ENCODE data around the gene PEG3. TPM values are rescaled to one million over a fixed set of nuclear protein-coding genes. Genes with fewer than 3 reads are reported as not detected.

The PEG3 gene
- total RNA-seq, 1 donor from 2014 or later = 126 TPM

GRCh38 chr19:56841193-56841543 lies 642 bp upstream of the PEG3 start:
- no peak overlapping the region for H3K4me3 ChIP-seq (ENCODE audit: low read length in 3 of 3)

GRCh38 chr19:56839652-56840450 lies 675 bp downstream of the PEG3 start:
- Histone ChIP-seq H3K9ac (ENCODE audit: low read depth in 1 of 3, low read length in 3 of 3) (peak overlapping the region in 1 of 3 donors; percentile 33), H3K36me3 (ENCODE audit: control insufficient read depth in 3 of 3, insufficient read depth in 3 of 3, low read length in 3 of 3) (no peaks in the 10 kb centered on the region), H3K27me3 (ENCODE audit: control insufficient read depth in 3 of 3, insufficient read depth in 3 of 3, low read length in 3 of 3) (no peaks in the 10 kb centered on the region), H3K4me3 (ENCODE audit: low read length in 3 of 3) (peak overlapping the region; percentile 52 to 66 (median 54)), H3K4me1 (ENCODE audit: control insufficient read depth in 3 of 3, insufficient read depth in 3 of 3, low read length in 3 of 3) (peaks cover 0 to 7% (median 4%) of the 10 kb centered on the region in 3 donors), H3K9me3 (ENCODE audit: control insufficient read depth in 3 of 3, low read length in 3 of 3) (peaks cover 0 to 15% (median 5%) of the 10 kb centered on the region in 3 donors), H3K27ac (ENCODE audit: low read depth, low read length) (peak overlapping the region; percentile 47)

More at GRCh38 chr19:56841193-56841543, 642 bp upstream of the PEG3 start:
- Histone ChIP-seq H3K9ac (ENCODE audit: low read depth in 1 of 3, low read length in 3 of 3) (no peak overlapping the region), H3K9me3 (ENCODE audit: control insufficient read depth in 3 of 3, low read length in 3 of 3) (peaks cover 0 to 15% (median 5%) of the 10 kb centered on the region in 3 donors), H3K27ac (ENCODE audit: low read depth, low read length) (no peak overlapping the region), H3K36me3 (ENCODE audit: control insufficient read depth in 3 of 3, insufficient read depth in 3 of 3, low read length in 3 of 3) (no peaks in the 10 kb centered on the region), H3K27me3 (ENCODE audit: control insufficient read depth in 3 of 3, insufficient read depth in 3 of 3, low read length in 3 of 3) (no peaks in the 10 kb centered on the region), H3K4me1 (ENCODE audit: control insufficient read depth in 3 of 3, insufficient read depth in 3 of 3, low read length in 3 of 3) (peaks cover 0 to 7% (median 4%) of the 10 kb centered on the region in 3 donors)

- no peaks in the 10 kb centered on the region for H3K36me3 ChIP-seq (ENCODE audit: control insufficient read depth in 3 of 3, insufficient read depth in 3 of 3, low read length in 3 of 3)
- H3K4me1 ChIP-seq (ENCODE audit: control insufficient read depth in 3 of 3, insufficient read depth in 3 of 3, low read length in 3 of 3) = peaks cover 0 to 7% (median 4%) of the 10 kb centered on the region in 3 donors
- H3K9me3 ChIP-seq (ENCODE audit: control insufficient read depth in 3 of 3, low read length in 3 of 3) = peaks cover 0 to 15% (median 5%) of the 10 kb centered on the region in 3 donors
- H3K4me3 ChIP-seq (ENCODE audit: low read length in 3 of 3) = peak overlapping the region; percentile 45 to 66 (median 54)
- no peak overlapping the region for H3K9ac ChIP-seq (ENCODE audit: low read depth in 1 of 3, low read length in 3 of 3)
- no peaks in the 10 kb centered on the region for H3K27me3 ChIP-seq (ENCODE audit: control insufficient read depth in 3 of 3, insufficient read depth in 3 of 3, low read length in 3 of 3)
- H3K27ac ChIP-seq (ENCODE audit: low read depth, low read length) = peak overlapping the region; percentile 47
Observed at GRCh38 chr19:56838909-56839651, 1.4 kb downstream of the PEG3 start.

- peaks cover 0 to 7% (median 4%) of the 10 kb centered on the region in 3 donors for H3K4me1 ChIP-seq (ENCODE audit: control insufficient read depth in 3 of 3, insufficient read depth in 3 of 3, low read length in 3 of 3)
- H3K36me3 ChIP-seq (ENCODE audit: control insufficient read depth in 3 of 3, insufficient read depth in 3 of 3, low read length in 3 of 3) = no peaks in the 10 kb centered on the region
- H3K9me3 ChIP-seq (ENCODE audit: control insufficient read depth in 3 of 3, low read length in 3 of 3) = peaks cover 0 to 15% (median 5%) of the 10 kb centered on the region in 3 donors
- no peaks in the 10 kb centered on the region for H3K27me3 ChIP-seq (ENCODE audit: control insufficient read depth in 3 of 3, insufficient read depth in 3 of 3, low read length in 3 of 3)
- H3K4me3 ChIP-seq (ENCODE audit: low read length in 3 of 3) = peak overlapping the region; percentile 66 to 69 (median 67)
- peak overlapping the region; percentile 51 for H3K27ac ChIP-seq (ENCODE audit: low read depth, low read length)
- peak overlapping the region in 2 of 3 donors; percentile 33 to 38 for H3K9ac ChIP-seq (ENCODE audit: low read depth in 1 of 3, low read length in 3 of 3)
Observed at GRCh38 chr19:56838024-56838908, 2.3 kb downstream of the PEG3 start.

- no peak overlapping the region for H3K9ac ChIP-seq (ENCODE audit: low read depth in 1 of 3, low read length in 3 of 3)
- H3K27me3 ChIP-seq (ENCODE audit: control insufficient read depth in 3 of 3, insufficient read depth in 3 of 3, low read length in 3 of 3) = no peaks in the 10 kb centered on the region
- H3K27ac ChIP-seq (ENCODE audit: low read depth, low read length) = peak overlapping the region; percentile 51
- peaks cover 0 to 15% (median 5%) of the 10 kb centered on the region in 3 donors for H3K9me3 ChIP-seq (ENCODE audit: control insufficient read depth in 3 of 3, low read length in 3 of 3)
- peak overlapping the region; percentile 66 to 69 (median 67) for H3K4me3 ChIP-seq (ENCODE audit: low read length in 3 of 3)
- peaks cover 0 to 7% (median 4%) of the 10 kb centered on the region in 3 donors for H3K4me1 ChIP-seq (ENCODE audit: control insufficient read depth in 3 of 3, insufficient read depth in 3 of 3, low read length in 3 of 3)
- no peaks in the 10 kb centered on the region for H3K36me3 ChIP-seq (ENCODE audit: control insufficient read depth in 3 of 3, insufficient read depth in 3 of 3, low read length in 3 of 3)
Observed at GRCh38 chr19:56837492-56838023, 3.0 kb downstream of the PEG3 start.

- no peak overlapping the region for H3K27ac ChIP-seq (ENCODE audit: low read depth, low read length)
- no peak overlapping the region for H3K4me3 ChIP-seq (ENCODE audit: low read length in 3 of 3)
- no peak overlapping the region for H3K9ac ChIP-seq (ENCODE audit: low read depth in 1 of 3, low read length in 3 of 3)
- peaks cover 0 to 7% (median 4%) of the 10 kb centered on the region in 3 donors for H3K4me1 ChIP-seq (ENCODE audit: control insufficient read depth in 3 of 3, insufficient read depth in 3 of 3, low read length in 3 of 3)
- H3K9me3 ChIP-seq (ENCODE audit: control insufficient read depth in 3 of 3, low read length in 3 of 3) = peaks cover 0 to 15% (median 2%) of the 10 kb centered on the region in 3 donors
- H3K27me3 ChIP-seq (ENCODE audit: control insufficient read depth in 3 of 3, insufficient read depth in 3 of 3, low read length in 3 of 3) = no peaks in the 10 kb centered on the region
- H3K36me3 ChIP-seq (ENCODE audit: control insufficient read depth in 3 of 3, insufficient read depth in 3 of 3, low read length in 3 of 3) = peaks cover 0 to 2% (median 0%) of the 10 kb centered on the region in 3 donors
Observed at GRCh38 chr19:56837004-56837403, 3.5 kb downstream of the PEG3 start.

GRCh38 chr19:56836059-56836458 lies 4.5 kb downstream of the PEG3 start:
- no peak overlapping the region for H3K27ac ChIP-seq (ENCODE audit: low read depth, low read length)

GRCh38 chr19:56835401-56835800 lies 5.1 kb downstream of the PEG3 start:
- Histone ChIP-seq H3K4me3 (ENCODE audit: low read length in 3 of 3) (no peak overlapping the region), H3K36me3 (ENCODE audit: control insufficient read depth in 3 of 3, insufficient read depth in 3 of 3, low read length in 3 of 3) (peaks cover 0 to 2% (median 0%) of the 10 kb centered on the region in 3 donors), H3K9ac (ENCODE audit: low read depth in 1 of 3, low read length in 3 of 3) (no peak overlapping the region), H3K9me3 (ENCODE audit: control insufficient read depth in 3 of 3, low read length in 3 of 3) (peaks cover 0 to 15% (median 2%) of the 10 kb centered on the region in 3 donors), H3K4me1 (ENCODE audit: control insufficient read depth in 3 of 3, insufficient read depth in 3 of 3, low read length in 3 of 3) (peaks cover 0 to 6% (median 3%) of the 10 kb centered on the region in 3 donors), H3K27ac (ENCODE audit: low read depth, low read length) (no peak overlapping the region), H3K27me3 (ENCODE audit: control insufficient read depth in 3 of 3, insufficient read depth in 3 of 3, low read length in 3 of 3) (no peaks in the 10 kb centered on the region)

More at GRCh38 chr19:56836059-56836458, 4.5 kb downstream of the PEG3 start:
- H3K27me3 ChIP-seq (ENCODE audit: control insufficient read depth in 3 of 3, insufficient read depth in 3 of 3, low read length in 3 of 3) = no peaks in the 10 kb centered on the region
- no peak overlapping the region for H3K9ac ChIP-seq (ENCODE audit: low read depth in 1 of 3, low read length in 3 of 3)
- peaks cover 0 to 7% (median 4%) of the 10 kb centered on the region in 3 donors for H3K4me1 ChIP-seq (ENCODE audit: control insufficient read depth in 3 of 3, insufficient read depth in 3 of 3, low read length in 3 of 3)
- H3K9me3 ChIP-seq (ENCODE audit: control insufficient read depth in 3 of 3, low read length in 3 of 3) = peaks cover 0 to 15% (median 2%) of the 10 kb centered on the region in 3 donors
- H3K36me3 ChIP-seq (ENCODE audit: control insufficient read depth in 3 of 3, insufficient read depth in 3 of 3, low read length in 3 of 3) = peaks cover 0 to 2% (median 0%) of the 10 kb centered on the region in 3 donors
- H3K4me3 ChIP-seq (ENCODE audit: low read length in 3 of 3) = no peak overlapping the region

Measured in skeletal muscle tissue (tissue), 4 donors.